CD14-positive monocyte (primary cell): ENCODE measurements around the gene RAC3. TPM values are rescaled to one million over a fixed set of nuclear protein-coding genes. Genes with fewer than 3 reads are reported as not detected.

ENCODE experiments used
- DNase-seq, 3 donors: peaks; one replicate each; pipeline ENCODE4 v3.0.0-alpha.2; 2011 to 2022
- H2AFZ ChIP-seq: 2 replicates; pipeline ENCODE4 v1.6.0; 2012; ENCODE audit warnings: mild to moderate bottlenecking, low read depth, low read length, inconsistent platforms; ENCODE audit not compliant: insufficient read depth, poor library complexity, severe bottlenecking
- H3K27ac ChIP-seq, 2 donors: 1 replicate in 1 of 2; 2 replicates in 1 of 2; pipeline ENCODE4 v1.5.1; 2012 to 2013; ENCODE audit warnings: low read length in 2 of 2, control low read depth in 1 of 2, inconsistent platforms in 1 of 2, low read depth in 1 of 2, mild to moderate bottlenecking in 1 of 2
- H3K27me3 ChIP-seq, 2 donors: one replicate each; pipeline versions ENCODE4 v1.6.0 to v1.6.1; 2011 to 2013; ENCODE audit warnings: low read length in 2 of 2; ENCODE audit not compliant: control insufficient read depth in 2 of 2, insufficient read depth in 2 of 2
- H3K36me3 ChIP-seq, 2 donors: replicated peaks in 1 of 2; 1 replicate in 1 of 2; 2 replicates in 1 of 2; pipeline versions ENCODE4 v1.5.1 to v1.6.1; 2012 to 2013; ENCODE audit warnings: low read length in 2 of 2, control low read depth in 1 of 2, inconsistent platforms in 1 of 2, mild to moderate bottlenecking in 1 of 2; ENCODE audit not compliant: insufficient read depth in 2 of 2, control insufficient read depth in 1 of 2
- H3K4me1 ChIP-seq, 2 donors: 1 replicate in 1 of 2; 2 replicates in 1 of 2; pipeline versions ENCODE4 v1.5.1 to v1.6.1; 2012 to 2013; ENCODE audit warnings: low read length in 2 of 2, control low read depth in 1 of 2, inconsistent platforms in 1 of 2, mild to moderate bottlenecking in 1 of 2, moderate library complexity in 1 of 2; ENCODE audit not compliant: insufficient read depth in 2 of 2, control insufficient read depth in 1 of 2
- H3K4me2 ChIP-seq: replicated peaks from 2 replicates; pipeline ENCODE3; 2012; ENCODE audit warnings: low read length, moderate library complexity, mild to moderate bottlenecking; ENCODE audit not compliant: poor library complexity, severe bottlenecking; ENCODE audit errors: extremely low read depth
- H3K4me3 ChIP-seq, 3 experiments: fragments of 200-600 bp in 1 of 3; sonication (generic) in 1 of 3; replicated peaks in 1 of 3; 1 replicate in 2 of 3; 2 replicates in 1 of 3; pipeline ENCODE4 v1.5.1; 2011 to 2013; ENCODE audit warnings: low read length in 3 of 3, mild to moderate bottlenecking in 3 of 3, control low read depth in 2 of 3, low read depth in 2 of 3, inconsistent platforms in 1 of 3, moderate library complexity in 1 of 3
- H3K79me2 ChIP-seq: 2 replicates; pipeline ENCODE4 v1.6.0; 2012; ENCODE audit warnings: mild to moderate bottlenecking, control low read depth, inconsistent platforms, low read length, moderate library complexity; ENCODE audit not compliant: insufficient read depth
- H3K9ac ChIP-seq: 2 replicates; pipeline ENCODE4 v1.6.0; 2017; ENCODE audit warnings: low read length, mild to moderate bottlenecking; ENCODE audit not compliant: insufficient read depth, poor library complexity, severe bottlenecking
- H3K9me3 ChIP-seq, 2 donors: replicated peaks in 1 of 2; 1 replicate in 1 of 2; 2 replicates in 1 of 2; pipeline versions ENCODE4 v1.5.1 to v1.6.1; 2012 to 2013; ENCODE audit warnings: low read length in 2 of 2, control low read depth in 1 of 2; ENCODE audit not compliant: control insufficient read depth in 1 of 2, insufficient read depth in 1 of 2
- H4K20me1 ChIP-seq: 2 replicates; pipeline ENCODE4 v1.6.0; 2012; ENCODE audit warnings: mild to moderate bottlenecking, low read length, control low read depth, moderate library complexity; ENCODE audit not compliant: insufficient read depth
- H3K27ac Mint-ChIP-seq, 7 donors: one replicate each; pipeline ENCODE4 v1.8.0; 2020; ENCODE audit warnings: mild to moderate bottlenecking in 7 of 7, mixed read lengths in 7 of 7, moderate library complexity in 6 of 7, inconsistent platforms in 2 of 7
- H3K27me3 Mint-ChIP-seq, 3 donors: one replicate each; pipeline ENCODE4 v1.8.0; 2021 to 2022; ENCODE audit warnings: low read depth in 3 of 3, mild to moderate bottlenecking in 3 of 3, mixed read lengths in 3 of 3, moderate library complexity in 3 of 3, inconsistent platforms in 1 of 3
- H3K36me3 Mint-ChIP-seq, 2 donors: one replicate each; pipeline ENCODE4 v1.8.0; 2020; ENCODE audit warnings: mixed read lengths in 2 of 2, inconsistent platforms in 1 of 2, mild to moderate bottlenecking in 1 of 2
- H3K4me1 Mint-ChIP-seq: one replicate; pipeline ENCODE4 v1.8.0; 2020; ENCODE audit warnings: mild to moderate bottlenecking, mixed read lengths
- H3K4me3 Mint-ChIP-seq, 2 donors: one replicate each; pipeline ENCODE4 v1.8.0; 2020; ENCODE audit warnings: mild to moderate bottlenecking in 2 of 2, mixed read lengths in 2 of 2, moderate library complexity in 1 of 2
- H3K9me3 Mint-ChIP-seq, 7 donors: one replicate each; pipeline ENCODE4 v1.8.0; 2020 to 2022; ENCODE audit warnings: mixed read lengths in 7 of 7, mild to moderate bottlenecking in 6 of 7, moderate library complexity in 6 of 7, inconsistent platforms in 2 of 7
- WGBS: methylation state at CpG from one replicate; pipeline ENCODE4 v1.1.5; 2013; ENCODE audit warnings: missing lambda C conversion rate; ENCODE audit not compliant: insufficient coverage; 5-methylcytosine and 5-hydroxymethylcytosine counted together
- intact Hi-C, 2 donors: fragments of 100-400 bp; cut with micrococcal nuclease; formaldehyde crosslinking; loops; one replicate each; pipeline versions ENCODE4 v1.15.0 to v1.15.1; 2023
- polyA plus RNA-seq, 3 donors: library from polyadenylated mRNA; depleted of rRNA in 1 of 3; unstranded in 2 of 3; stranded (reverse) in 1 of 3; fragments of 300-500 nt in 2 of 3; fragments of >200 nt in 1 of 3; fragmentation: Illumina TruSeq in 2 of 3; gene quantifications; 1 replicate in 2 of 3; 2 replicates in 1 of 3; pipeline ENCODE4 v1.2.3, GENCODE V29; 2012 to 2021
- TF ChIP-seq, protein P1 (sequence below): fragments of 200-600 bp; IDR thresholded peaks from one replicate; pipeline ENCODE4 v1.8.0; 2022; ENCODE audit warnings: antibody characterized with exemption, mild to moderate bottlenecking

RAC3 gene
- polyA plus RNA-seq, 3 donors = 1.8 TPM; not detected in 2

DNA sequence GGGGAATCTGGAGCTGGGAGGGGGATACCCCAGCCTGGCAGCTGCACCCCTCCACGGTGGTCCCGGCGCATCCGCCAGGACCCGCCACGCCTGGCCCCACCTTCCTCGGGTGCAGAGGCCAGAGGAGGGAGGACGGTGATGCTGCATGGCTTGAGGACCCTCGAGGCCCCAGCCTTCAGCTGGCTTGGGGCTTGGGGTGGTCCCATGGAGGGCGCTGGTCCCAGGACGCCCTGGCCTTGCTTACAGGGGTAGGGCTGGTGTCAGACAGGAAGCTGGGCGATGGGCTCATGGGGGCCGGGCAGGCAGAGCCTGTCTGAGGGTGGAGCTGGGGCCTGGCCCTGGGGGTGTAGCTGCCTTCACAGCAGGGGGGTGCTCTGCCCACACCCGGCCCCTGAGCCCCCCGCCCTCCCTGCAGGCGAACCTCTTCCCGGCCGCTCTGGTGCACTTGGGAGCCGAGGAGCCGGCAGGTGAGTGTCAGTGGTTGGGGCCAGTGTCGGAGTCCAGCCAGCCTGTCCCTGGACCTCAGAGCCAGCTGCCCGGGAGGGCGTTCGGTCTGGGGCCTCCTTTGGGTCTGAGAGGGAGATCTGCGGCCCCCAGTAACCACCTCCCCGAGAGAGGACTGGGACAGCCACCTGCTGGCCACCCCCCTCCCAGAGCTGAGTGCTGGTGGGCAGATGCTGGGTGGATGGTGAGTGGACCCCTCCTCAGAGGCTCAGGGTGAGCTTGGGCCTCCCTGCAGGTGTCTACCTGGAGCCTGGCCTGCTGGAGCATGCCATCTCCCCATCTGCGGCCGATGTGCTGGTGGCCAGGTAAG is 15.2 kb upstream of the RAC3 start:
- Histone ChIP-seq H3K36me3 (peaks cover 15 to 17% of the 10 kb centered on the region in 2 donors), H2AFZ (no peak overlapping the region), H3K9ac (no peak overlapping the region), H4K20me1 (peaks cover 20% of the 10 kb centered on the region), H3K27me3 (no peaks in the 10 kb centered on the region), H3K4me1 (peaks cover 4 to 6% of the 10 kb centered on the region in 2 donors), H3K79me2 (peaks cover 11% of the 10 kb centered on the region), H3K27ac (no peak overlapping the region), H3K9me3 (no peaks in the 10 kb centered on the region), H3K4me3 (no peak overlapping the region), H3K4me2 (no peak overlapping the region)
- no peaks in the 10 kb centered on the region for H3K9me3 Mint-ChIP-seq
- DNase-seq = no peak
- H3K4me1 Mint-ChIP-seq = peaks cover 5% of the 10 kb centered on the region
- TF ChIP-seq, protein P1, sequence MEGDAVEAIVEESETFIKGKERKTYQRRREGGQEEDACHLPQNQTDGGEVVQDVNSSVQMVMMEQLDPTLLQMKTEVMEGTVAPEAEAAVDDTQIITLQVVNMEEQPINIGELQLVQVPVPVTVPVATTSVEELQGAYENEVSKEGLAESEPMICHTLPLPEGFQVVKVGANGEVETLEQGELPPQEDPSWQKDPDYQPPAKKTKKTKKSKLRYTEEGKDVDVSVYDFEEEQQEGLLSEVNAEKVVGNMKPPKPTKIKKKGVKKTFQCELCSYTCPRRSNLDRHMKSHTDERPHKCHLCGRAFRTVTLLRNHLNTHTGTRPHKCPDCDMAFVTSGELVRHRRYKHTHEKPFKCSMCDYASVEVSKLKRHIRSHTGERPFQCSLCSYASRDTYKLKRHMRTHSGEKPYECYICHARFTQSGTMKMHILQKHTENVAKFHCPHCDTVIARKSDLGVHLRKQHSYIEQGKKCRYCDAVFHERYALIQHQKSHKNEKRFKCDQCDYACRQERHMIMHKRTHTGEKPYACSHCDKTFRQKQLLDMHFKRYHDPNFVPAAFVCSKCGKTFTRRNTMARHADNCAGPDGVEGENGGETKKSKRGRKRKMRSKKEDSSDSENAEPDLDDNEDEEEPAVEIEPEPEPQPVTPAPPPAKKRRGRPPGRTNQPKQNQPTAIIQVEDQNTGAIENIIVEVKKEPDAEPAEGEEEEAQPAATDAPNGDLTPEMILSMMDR = no peak
- no peak overlapping the region for H3K27ac Mint-ChIP-seq
- 93% methylated on average over 21 of the region's 28 CpGs for WGBS
- intact Hi-C loops = no loop called here
- peaks cover 0 to 2% (median 0%) of the 10 kb centered on the region in 3 donors for H3K27me3 Mint-ChIP-seq
- H3K36me3 Mint-ChIP-seq = peaks cover 9 to 19% of the 10 kb centered on the region in 2 donors
- no peak overlapping the region for H3K4me3 Mint-ChIP-seq

DNA sequence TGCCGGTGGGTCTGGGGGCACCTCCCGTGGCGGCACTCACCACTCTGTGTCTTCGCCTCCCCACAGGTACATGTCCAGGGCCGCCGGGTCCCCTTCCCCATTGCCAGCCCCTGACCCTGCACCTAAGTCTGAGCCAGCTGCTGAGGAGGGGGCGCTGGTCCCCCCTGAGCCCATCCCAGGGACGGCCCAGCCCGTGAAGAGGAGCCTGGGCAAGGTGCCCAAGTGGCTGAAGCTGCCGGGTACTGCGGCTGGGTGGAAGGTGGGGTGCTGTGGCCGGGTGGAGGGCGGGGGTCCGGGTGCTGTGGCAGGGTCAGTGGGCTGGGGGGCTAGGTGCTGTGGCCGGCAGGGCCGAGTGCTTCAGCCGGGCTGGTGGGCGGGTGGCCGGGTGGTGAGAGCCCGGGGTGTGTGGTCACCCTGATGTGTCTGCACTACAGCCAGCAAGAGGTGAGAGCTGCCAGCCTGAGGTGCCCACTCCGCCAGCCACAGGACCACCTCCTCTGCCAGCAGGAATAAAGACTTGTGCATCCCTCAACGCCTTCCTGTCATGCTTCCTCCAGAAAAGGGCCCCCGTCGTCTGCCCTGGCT is 14.5 kb upstream of the RAC3 start:
- Histone ChIP-seq H3K9ac (no peak overlapping the region), H3K27ac (no peak overlapping the region), H3K4me3 (no peak overlapping the region), H2AFZ (no peak overlapping the region), H4K20me1 (peaks cover 27% of the 10 kb centered on the region), H3K4me1 (peaks cover 11 to 13% of the 10 kb centered on the region in 2 donors), H3K79me2 (peaks cover 18% of the 10 kb centered on the region), H3K9me3 (no peaks in the 10 kb centered on the region), H3K27me3 (no peaks in the 10 kb centered on the region), H3K36me3 (peaks cover 8 to 17% of the 10 kb centered on the region in 2 donors), H3K4me2 (no peak overlapping the region)
- peaks cover 6 to 17% of the 10 kb centered on the region in 2 donors for H3K36me3 Mint-ChIP-seq
- DNase-seq = no peak
- TF ChIP-seq, protein P1 = no peak
- peaks cover 0 to 1% (median 0%) of the 10 kb centered on the region in 3 donors for H3K27me3 Mint-ChIP-seq
- no peak overlapping the region for H3K4me3 Mint-ChIP-seq
- intact Hi-C loops = no loop called here
- no peak overlapping the region for H3K27ac Mint-ChIP-seq
- H3K9me3 Mint-ChIP-seq = no peaks in the 10 kb centered on the region
- WGBS = 97% methylated on average over 21 of the region's 24 CpGs
- peaks cover 12% of the 10 kb centered on the region for H3K4me1 Mint-ChIP-seq
